H1 (cell line): Measurements from ENCODE around the gene RASGRF1. TPM values are rescaled to one million over a fixed set of nuclear protein-coding genes. Genes with fewer than 3 reads are reported as not detected.

Experiments
- CTCF ChIA-PET: fragments of 300-600 bp; sonication (Branson Sonifier 250); formaldehyde crosslinking; loops from one replicate; lab custom pipeline; 2021; ENCODE audit not compliant: partially characterized antibody; lab: Charles Lee
- POLR2A ChIA-PET: fragments of 300-600 bp; sonication (Branson Sonifier 250); formaldehyde crosslinking; loops from one replicate; lab custom pipeline; 2021; ENCODE audit warnings: inconsistent platforms; ENCODE audit not compliant: partially characterized antibody; lab: Charles Lee
- DNase-seq, 2 experiments: peaks; one replicate each; pipeline versions ENCODE4 v3.0.0 to v3.0.0-alpha.2; 2010 to 2022; ENCODE audit warnings: low spot score in 2 of 2, low read depth in 1 of 2, mixed read lengths in 1 of 2
- FAIRE-seq: peaks from 2 replicates; lab custom pipeline; 2011; peaks lifted over from hg19 to GRCh38; lab: Jason Lieb, UNC
- H2AFZ ChIP-seq: 2 replicates; pipeline ENCODE4 v1.8.1; 2012; ENCODE audit warnings: low read length, inconsistent platforms
- H2AK5ac ChIP-seq: 2 replicates; pipeline ENCODE4 v1.6.1; 2013; ENCODE audit warnings: low read depth, low read length
- H2BK120ac ChIP-seq: replicated peaks from 2 replicates; pipeline ENCODE3; 2013; ENCODE audit warnings: low read depth, low read length, inconsistent platforms
- H2BK12ac ChIP-seq: 2 replicates; pipeline ENCODE4 v1.6.1; 2013; ENCODE audit warnings: low read depth, low read length
- H2BK15ac ChIP-seq: 2 replicates; pipeline ENCODE4 v1.6.1; 2013; ENCODE audit warnings: low read length
- H2BK20ac ChIP-seq: 2 replicates; pipeline ENCODE4 v1.6.1; 2013; ENCODE audit warnings: low read length
- H2BK5ac ChIP-seq: 2 replicates; pipeline ENCODE4 v1.6.1; 2013; ENCODE audit warnings: low read depth, low read length
- H3K14ac ChIP-seq: 2 replicates; pipeline ENCODE4 v1.6.1; 2013; ENCODE audit warnings: inconsistent platforms; ENCODE audit not compliant: insufficient read length
- H3K18ac ChIP-seq: 2 replicates; pipeline ENCODE4 v1.6.1; 2013; ENCODE audit warnings: low read length; ENCODE audit errors: extremely low read depth
- H3K23ac ChIP-seq: 2 replicates; pipeline ENCODE4 v1.6.1; 2013; ENCODE audit warnings: inconsistent platforms; ENCODE audit not compliant: insufficient read length
- H3K23me2 ChIP-seq: 2 replicates; pipeline ENCODE4 v1.6.1; 2013; ENCODE audit warnings: low read depth, low read length
- H3K27ac ChIP-seq: 2 replicates; pipeline ENCODE4 v1.6.1; 2011; ENCODE audit warnings: low read depth, low read length, inconsistent platforms
- H3K27me3 ChIP-seq, 4 experiments: replicated peaks in 1 of 4; 1 replicate in 1 of 4; 2 replicates in 3 of 4; pipeline versions ENCODE4 v1.6.1 to v1.8.1; 2011 to 2013; ENCODE audit warnings: low read length in 3 of 4, mild to moderate bottlenecking in 3 of 4, inconsistent platforms in 2 of 4, mixed read lengths in 2 of 4, moderate library complexity in 1 of 4; ENCODE audit not compliant: control insufficient read depth in 3 of 4, insufficient read depth in 3 of 4; ENCODE audit errors: extremely low read depth in 1 of 4
- H3K36me3 ChIP-seq, 4 experiments: 2 replicates each; pipeline versions ENCODE4 v1.6.1 to v1.8.1; 2011 to 2013; ENCODE audit warnings: mild to moderate bottlenecking in 4 of 4, low read length in 3 of 4, moderate library complexity in 2 of 4, control low read depth in 1 of 4, inconsistent platforms in 1 of 4; ENCODE audit not compliant: insufficient read depth in 4 of 4, control insufficient read depth in 2 of 4
- H3K4ac ChIP-seq: replicated peaks from 2 replicates; pipeline ENCODE3; 2013; ENCODE audit warnings: low read length, low read depth, mixed read lengths, inconsistent platforms; ENCODE audit not compliant: insufficient read length
- H3K4me1 ChIP-seq, 4 experiments: replicated peaks in 1 of 4; 1 replicate in 1 of 4; 2 replicates in 3 of 4; pipeline versions ENCODE4 v1.6.1 to v1.8.1; 2011 to 2013; ENCODE audit warnings: low read length in 3 of 4, inconsistent platforms in 2 of 4, mixed read lengths in 1 of 4; ENCODE audit not compliant: insufficient read depth in 4 of 4, control insufficient read depth in 3 of 4
- H3K4me2 ChIP-seq, 2 experiments: 2 replicates each; pipeline versions ENCODE4 v1.6.1 to v1.8.1; 2011 to 2013; ENCODE audit warnings: low read depth in 2 of 2, low read length in 2 of 2, control low read depth in 1 of 2, inconsistent platforms in 1 of 2, mild to moderate bottlenecking in 1 of 2; ENCODE audit not compliant: insufficient read depth in 1 of 2
- H3K4me3 ChIP-seq, 4 experiments: fragments of 200-600, 300-600 bp in 1 of 4; sonication (generic), shearing (Covaris generic), sonication (Bioruptor Twin) in 1 of 4; 2 replicates each; pipeline versions ENCODE4 v1.5.1 to v1.8.1; 2011 to 2016; ENCODE audit warnings: low read length in 4 of 4, low read depth in 3 of 4, control low read depth in 2 of 4, inconsistent platforms in 2 of 4, mild to moderate bottlenecking in 2 of 4, mixed read lengths in 1 of 4, moderate library complexity in 1 of 4; ENCODE audit not compliant: insufficient read depth in 2 of 4; ENCODE audit errors: extremely low read depth in 1 of 4
- H3K56ac ChIP-seq: replicated peaks from 2 replicates; pipeline ENCODE3; 2013; ENCODE audit warnings: low read depth, mild to moderate bottlenecking, mixed read lengths, low read length, inconsistent platforms; ENCODE audit not compliant: insufficient read length
- H3K79me1 ChIP-seq: 2 replicates; pipeline ENCODE4 v1.6.1; 2013; ENCODE audit warnings: low read depth, low read length, control low read depth
- H3K79me2 ChIP-seq, 2 experiments: 2 replicates each; pipeline versions ENCODE4 v1.6.1 to v1.8.1; 2012 to 2013; ENCODE audit warnings: low read length in 2 of 2, mild to moderate bottlenecking in 2 of 2, inconsistent platforms in 1 of 2; ENCODE audit not compliant: insufficient read depth in 2 of 2, control insufficient read depth in 1 of 2
- H3K9ac ChIP-seq, 4 experiments: replicated peaks in 1 of 4; 1 replicate in 1 of 4; 2 replicates in 3 of 4; pipeline versions ENCODE4 v1.6.1 to v1.8.1; 2011 to 2013; ENCODE audit warnings: low read depth in 3 of 4, low read length in 3 of 4, control low read depth in 2 of 4, mild to moderate bottlenecking in 2 of 4, moderate library complexity in 2 of 4, inconsistent platforms in 1 of 4; ENCODE audit errors: extremely low read depth in 1 of 4
- H3K9me3 ChIP-seq, 2 experiments: 2 replicates each; pipeline versions ENCODE4 v1.6.1 to v1.8.1; 2012 to 2013; ENCODE audit warnings: mild to moderate bottlenecking in 2 of 2, moderate library complexity in 2 of 2, control low read depth in 1 of 2, inconsistent platforms in 1 of 2, low read depth in 1 of 2, low read length in 1 of 2, mixed read lengths in 1 of 2; ENCODE audit not compliant: insufficient read depth in 2 of 2
- H4K20me1 ChIP-seq, 2 experiments: replicated peaks in 1 of 2; 2 replicates each; pipeline versions ENCODE3 to v1.8.1; 2011 to 2013; ENCODE audit warnings: inconsistent platforms in 2 of 2, low read length in 2 of 2, mild to moderate bottlenecking in 1 of 2; ENCODE audit not compliant: insufficient read depth in 2 of 2, control insufficient read depth in 1 of 2
- H4K5ac ChIP-seq: 2 replicates; pipeline ENCODE4 v1.6.1; 2013; ENCODE audit warnings: low read length, low read depth, mixed read lengths, inconsistent platforms; ENCODE audit not compliant: insufficient read length
- H4K8ac ChIP-seq: 2 replicates; pipeline ENCODE4 v1.8.0; 2013; ENCODE audit warnings: mild to moderate bottlenecking, moderate library complexity, low read length, inconsistent platforms; ENCODE audit not compliant: insufficient read depth; ENCODE audit errors: extremely low read depth
- H4K91ac ChIP-seq: replicated peaks from 2 replicates; pipeline ENCODE3; 2013; ENCODE audit warnings: low read length, mixed read lengths, inconsistent platforms; ENCODE audit not compliant: insufficient read length
- CEBPB ChIP-seq: IDR thresholded peaks from 2 replicates; pipeline ENCODE4 v1.6.1; 2012; ENCODE audit warnings: low read depth, low read length
- CREB1 ChIP-seq: IDR thresholded peaks from 2 replicates; pipeline ENCODE4 v1.6.1; 2012; ENCODE audit warnings: inconsistent platforms
- CTCF ChIP-seq, 3 experiments: IDR thresholded peaks; 1 replicate in 2 of 3; 2 replicates in 1 of 3; pipeline versions ENCODE4 v1.5.1 to v1.6.1; 2011; ENCODE audit warnings: low read length in 3 of 3, mild to moderate bottlenecking in 3 of 3, inconsistent platforms in 2 of 3, low read depth in 1 of 3, moderate library complexity in 1 of 3; ENCODE audit not compliant: insufficient read depth in 1 of 3; ENCODE audit errors: control extremely low read depth in 1 of 3
- GABPA ChIP-seq: IDR thresholded peaks from 2 replicates; pipeline ENCODE4 v1.6.1; 2011; ENCODE audit warnings: mild to moderate bottlenecking, low read length, moderate library complexity, borderline replicate concordance; ENCODE audit not compliant: insufficient read depth
- KDM5A ChIP-seq: fragments of 200-600 bp; IDR thresholded peaks from 2 replicates; pipeline ENCODE4 v1.7.1; 2012; ENCODE audit warnings: mild to moderate bottlenecking, low read length, inconsistent platforms, mixed read lengths
- NRF1 ChIP-seq: IDR thresholded peaks from 2 replicates; pipeline ENCODE4 v1.6.1; 2011; ENCODE audit warnings: mild to moderate bottlenecking, low read depth, low read length, improper control_type of control experiment
- PHF8 ChIP-seq: fragments of 200-600 bp; sonication (generic); conservative IDR thresholded peaks from 2 replicates; pipeline ENCODE4 v1.7.1; 2012; ENCODE audit warnings: low read depth, mild to moderate bottlenecking, inconsistent platforms, low read length, moderate library complexity
- RXRA ChIP-seq: IDR thresholded peaks from 2 replicates; pipeline ENCODE4 v1.6.1; 2011; ENCODE audit warnings: low read depth, mild to moderate bottlenecking, low read length, moderate library complexity; ENCODE audit not compliant: insufficient read depth
- SP2 ChIP-seq: IDR thresholded peaks from 2 replicates; pipeline ENCODE4 v1.6.1; 2012; ENCODE audit warnings: mild to moderate bottlenecking, low read length, inconsistent platforms
- TAF1 ChIP-seq: IDR thresholded peaks from 2 replicates; pipeline ENCODE4 v1.6.1; 2011; ENCODE audit warnings: mild to moderate bottlenecking, low read depth, low read length
- ZNF274 ChIP-seq: IDR thresholded peaks from 2 replicates; pipeline ENCODE4 v1.7.0; 2012; ENCODE audit warnings: low read length, borderline replicate concordance; ENCODE audit errors: extremely low read depth
- WGBS, 2 experiments: shearing (Covaris generic) in 1 of 2; methylation state at CpG; one replicate each; pipeline versions ENCODE4 v1.1.6 to v1.1.7; 2013 to 2015; ENCODE audit warnings: low lambda C conversion rate in 2 of 2, mixed read lengths in 2 of 2, inconsistent platforms in 1 of 2, low coverage in 1 of 2, missing lambda C conversion rate in 1 of 2; ENCODE audit not compliant: insufficient replicate concordance in 2 of 2, insufficient coverage in 1 of 2, insufficient read length in 1 of 2; ENCODE audit errors: extremely low coverage in 1 of 2, missing lambda C conversion rate in 1 of 2; 5-methylcytosine and 5-hydroxymethylcytosine counted together
- polyA plus RNA-seq, 7 experiments: library from polyadenylated mRNA; depleted of rRNA in 3 of 7; stranded (reverse) in 5 of 7; unstranded in 2 of 7; fragments of >200 nt in 5 of 7; fragments of 200-250 nt in 2 of 7; gene quantifications; 1 replicate in 5 of 7; 2 replicates in 1 of 7; 4 replicates in 1 of 7; pipeline versions ENCODE4 v1.2.1 to v1.2.3, GENCODE V29; 2011 to 2013; ENCODE audit warnings: missing spikeins in 2 of 7, mixed read lengths in 2 of 7
- total RNA-seq: library from RNA; stranded (reverse); fragmentation: NEBNext Ultra II Directional; extraction: Animal tissue kit (Norgen Biotek cat#: 25700); gene quantifications from 2 replicates; pipeline ENCODE4 v1.2.1, GENCODE V29; 2021

RASGRF1 gene
- total and polyA plus RNA-seq, 2 of the 8 experiments (the other 6 are each of a cell fraction or from before 2014, with no cell fraction given): 0.42 to 0.67 TPM

DNA sequence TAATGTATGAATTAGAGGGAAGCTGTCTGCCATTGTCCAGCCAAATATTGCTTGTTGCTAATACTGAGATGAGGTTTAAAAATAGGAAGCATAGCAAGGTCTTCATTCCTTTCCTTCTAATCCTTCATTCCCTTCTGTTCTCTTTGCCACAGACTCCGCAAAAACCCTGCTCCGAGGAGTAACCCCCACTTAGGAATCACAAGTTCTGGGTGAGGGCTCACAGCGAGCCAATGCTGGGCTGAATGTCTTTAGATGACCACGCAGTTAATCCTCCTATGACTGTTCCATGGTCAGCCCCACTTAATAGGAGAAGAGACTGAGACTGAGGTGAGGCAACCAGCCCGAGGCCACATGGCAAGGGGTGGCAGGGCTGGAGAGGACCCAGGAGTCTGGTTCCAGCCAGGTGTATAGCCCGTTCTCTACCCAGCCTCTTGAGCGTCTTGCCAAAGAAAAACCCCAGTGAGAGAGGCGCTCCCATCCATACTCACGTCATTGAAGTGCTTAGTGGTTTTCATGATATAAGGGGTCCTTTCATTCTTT, 100.8 kb downstream of the RASGRF1 start:
- H3K4ac ChIP-seq: no peak overlapping the region
- WGBS, 2 experiments: 86% methylated on average over 9 of the region's 9 CpGs; no CpG with 5 or more reads in 1 of the 2 experiments
- no peak overlapping the region for H4K8ac ChIP-seq
- no peak for FAIRE-seq
- no peaks in the 10 kb centered on the region for H3K9me3 ChIP-seq
- peaks cover 0 to 10% (median 4%) of the 10 kb centered on the region in 4 experiments; a peak in 4 of 7 replicates for H3K4me1 ChIP-seq
- no peak overlapping the region for H2BK12ac ChIP-seq
- no peak overlapping the region for H3K9ac ChIP-seq
- no peak overlapping the region for H3K27ac ChIP-seq
- no peaks in the 10 kb centered on the region; a peak in 1 of 7 replicates for H3K27me3 ChIP-seq
- no peak overlapping the region for H2BK5ac ChIP-seq
- H3K79me1 ChIP-seq: no peaks in the 10 kb centered on the region
- H3K4me2 ChIP-seq: no peak overlapping the region
- no peaks in the 10 kb centered on the region for H3K79me2 ChIP-seq
- H3K18ac ChIP-seq: no peak overlapping the region
- H2AK5ac ChIP-seq: no peak overlapping the region
- CTCF ChIA-PET: interaction anchor here (1.0 to 3.7 kb wide), 9 partner anchors 10 to 81 kb away, joined by 3 to 23 read pairs (median 5); no protein-coding TSS in a partner anchor
- no peaks in the 10 kb centered on the region for H3K36me3 ChIP-seq
- POLR2A ChIA-PET: interaction anchor here (0.9 to 1.5 kb wide), 2 partner anchors 10 to 35 kb away, joined by 3 to 6 read pairs; no protein-coding TSS in a partner anchor
- peaks cover 0 to 5% of the 10 kb centered on the region in 2 experiments for H4K20me1 ChIP-seq
- H2AFZ ChIP-seq: no peak overlapping the region
- no peak overlapping the region for H4K91ac ChIP-seq
- no peak overlapping the region for H3K14ac ChIP-seq
- H2BK120ac ChIP-seq: no peak overlapping the region
- no peak overlapping the region for H4K5ac ChIP-seq
- no peak overlapping the region for H3K4me3 ChIP-seq
- H2BK15ac ChIP-seq: no peak overlapping the region
- no peak overlapping the region for H2BK20ac ChIP-seq
- no peak for DNase-seq
- peaks cover 4% of the 10 kb centered on the region; the same call in 1 of the 2 replicates for H3K23me2 ChIP-seq
- H3K23ac ChIP-seq: no peak overlapping the region
- H3K56ac ChIP-seq: no peak overlapping the region
- no peak for TF ChIP-seq PHF8
- TF ChIP-seq NRF1: no peak
- no peak for TF ChIP-seq CEBPB
- TF ChIP-seq KDM5A: no peak
- no peak for TF ChIP-seq RXRA
- no peak for TF ChIP-seq SP2
- TF ChIP-seq CREB1: no peak
- no peak for TF ChIP-seq TAF1
- TF ChIP-seq GABPA: no peak
- TF ChIP-seq CTCF (IDR thresholded peaks at IDR 0.05; ENCODE audit: control extremely low read depth in 1 of 3, insufficient read depth in 1 of 3, low read depth in 1 of 3, low read length in 3 of 3): no peak
- no peak for TF ChIP-seq ZNF274
